GM19025 (cell line): ENCODE results near the gene ADAMTSL2.

Experiments used
- ATAC-seq: cut with Tn5 transposase; IDR thresholded peaks from one replicate; pipeline ENCODE4 v1.9.1; 2021; ENCODE audit warnings: mild to moderate bottlenecking, low read depth, moderate library complexity; ENCODE audit not compliant: unreplicated experiment

Gene ADAMTSL2

DNA sequence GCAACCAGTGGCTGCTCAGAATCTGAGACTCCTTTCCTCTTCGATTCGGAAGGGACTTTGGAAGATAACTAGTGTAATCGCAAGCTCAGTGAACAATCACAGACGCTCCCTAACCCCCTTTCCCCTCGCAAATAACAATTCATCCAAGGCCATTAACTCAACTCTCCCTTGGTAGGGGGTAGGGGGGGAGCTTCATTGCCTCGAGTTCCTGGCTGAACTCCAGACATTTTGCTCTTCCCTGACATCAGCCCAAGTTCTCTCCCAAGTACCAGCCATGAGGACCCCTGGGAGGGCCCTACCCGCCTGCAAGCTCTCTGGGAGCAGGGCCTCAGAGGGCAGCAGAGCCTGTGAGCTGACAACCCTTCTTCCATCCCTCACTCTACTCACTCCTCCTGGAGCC lies 66.2 kb downstream of the ADAMTSL2 start:
- ATAC-seq, result no peak

GRCh38 chr9:133601746-133602145 lies 67.2 kb downstream of the ADAMTSL2 start:
- ATAC-seq, result no peak

GRCh38 chr9:133602277-133602676 lies 67.8 kb downstream of the ADAMTSL2 start:
- no peak for ATAC-seq

GRCh38 chr9:133603135-133603927 lies 68.8 kb downstream of the ADAMTSL2 start:
- ATAC-seq, result no peak

- no peak for ATAC-seq
Measured at GRCh38 chr9:133604214-133604613, 69.7 kb downstream of the ADAMTSL2 start.

GRCh38 chr9:133604856-133605255 lies 70.4 kb downstream of the ADAMTSL2 start:
- no peak for ATAC-seq

DNA sequence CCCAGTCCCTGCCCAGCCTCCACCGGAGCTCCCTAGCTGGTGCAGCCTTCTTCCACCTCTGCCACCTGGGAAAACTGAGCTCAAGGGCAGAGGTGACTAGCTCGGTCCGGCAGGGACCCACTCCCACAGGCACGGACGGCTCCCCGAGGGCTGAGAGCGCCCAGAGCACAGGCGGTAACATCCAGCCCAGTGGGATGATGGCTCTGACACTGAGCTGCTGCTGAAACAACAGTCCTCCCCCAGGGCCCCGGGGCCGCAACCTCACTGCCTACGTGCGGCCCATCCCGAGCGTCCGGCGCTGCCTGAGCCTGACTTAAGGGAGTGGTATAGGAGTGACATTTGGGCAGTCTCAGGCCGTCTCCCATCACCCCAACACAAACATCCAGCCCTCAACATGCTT lies 70.9 kb downstream of the ADAMTSL2 start:
- ATAC-seq, result no peak

- no peak for ATAC-seq
Measured at GRCh38 chr9:133605856-133606707, 71.6 kb downstream of the ADAMTSL2 start.

DNA sequence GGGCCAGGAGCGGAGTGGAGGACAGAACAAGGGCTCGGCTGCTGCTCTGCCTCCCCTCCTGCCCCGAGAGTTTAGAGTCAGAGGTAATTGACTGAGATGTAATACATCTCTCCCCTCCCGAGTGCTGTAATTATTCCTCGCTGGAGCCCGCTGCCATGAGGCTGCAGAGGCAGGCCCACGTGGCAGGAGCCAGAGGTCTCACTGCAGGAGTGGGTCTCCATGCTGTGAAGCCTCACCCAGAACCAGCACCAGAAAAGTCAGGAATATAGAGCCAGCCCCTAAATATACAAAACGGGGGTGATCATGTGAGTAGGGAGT lies 72.2 kb downstream of the ADAMTSL2 start:
- no peak for ATAC-seq

GRCh38 chr9:133607381-133607780 lies 72.9 kb downstream of the ADAMTSL2 start:
- ATAC-seq, result no peak

- no peak for ATAC-seq
Measured at GRCh38 chr9:133607976-133608375, 73.5 kb downstream of the ADAMTSL2 start.

DNA sequence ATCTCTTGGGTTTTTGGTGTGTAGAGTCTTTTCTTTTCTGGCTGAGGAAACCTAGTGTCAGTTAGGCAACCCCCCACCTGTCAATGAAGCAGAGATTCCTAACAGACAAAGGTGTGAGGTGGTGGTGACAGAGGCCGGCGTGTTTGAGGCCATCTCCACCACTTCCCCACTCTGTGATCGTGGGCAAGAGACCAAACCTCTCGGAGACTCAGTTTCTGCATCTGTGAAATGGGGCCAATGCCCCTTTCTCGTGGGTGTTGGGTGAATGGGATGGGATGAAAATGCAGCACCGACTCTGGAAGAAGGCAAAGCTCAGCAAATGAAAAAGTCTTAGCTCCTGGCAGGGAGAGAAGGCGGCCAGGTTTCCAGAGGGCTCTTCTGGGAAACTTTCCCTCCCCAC lies 73.9 kb downstream of the ADAMTSL2 start:
- ATAC-seq, result no peak

DNA sequence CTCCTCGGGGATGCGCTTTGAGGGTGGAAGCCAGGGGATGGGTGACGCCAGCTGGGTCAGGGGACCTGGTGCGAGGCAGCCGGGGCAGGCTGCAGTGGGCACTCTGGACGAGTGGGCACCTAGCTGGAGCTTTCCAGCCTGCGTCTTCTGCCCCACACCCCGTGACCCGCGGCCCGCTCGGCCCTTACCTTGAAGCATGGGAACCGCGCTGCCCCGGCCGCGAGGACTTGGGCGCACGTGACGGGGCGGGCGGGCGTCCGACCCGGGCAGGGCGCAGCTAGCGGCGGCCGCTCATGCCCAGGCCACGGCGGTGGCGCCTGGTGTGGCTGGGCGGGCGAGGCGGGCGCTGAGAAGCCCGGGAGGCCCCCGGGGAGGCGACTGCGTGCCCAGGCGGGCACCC lies 74.4 kb downstream of the ADAMTSL2 start:
- no peak for ATAC-seq

DNA sequence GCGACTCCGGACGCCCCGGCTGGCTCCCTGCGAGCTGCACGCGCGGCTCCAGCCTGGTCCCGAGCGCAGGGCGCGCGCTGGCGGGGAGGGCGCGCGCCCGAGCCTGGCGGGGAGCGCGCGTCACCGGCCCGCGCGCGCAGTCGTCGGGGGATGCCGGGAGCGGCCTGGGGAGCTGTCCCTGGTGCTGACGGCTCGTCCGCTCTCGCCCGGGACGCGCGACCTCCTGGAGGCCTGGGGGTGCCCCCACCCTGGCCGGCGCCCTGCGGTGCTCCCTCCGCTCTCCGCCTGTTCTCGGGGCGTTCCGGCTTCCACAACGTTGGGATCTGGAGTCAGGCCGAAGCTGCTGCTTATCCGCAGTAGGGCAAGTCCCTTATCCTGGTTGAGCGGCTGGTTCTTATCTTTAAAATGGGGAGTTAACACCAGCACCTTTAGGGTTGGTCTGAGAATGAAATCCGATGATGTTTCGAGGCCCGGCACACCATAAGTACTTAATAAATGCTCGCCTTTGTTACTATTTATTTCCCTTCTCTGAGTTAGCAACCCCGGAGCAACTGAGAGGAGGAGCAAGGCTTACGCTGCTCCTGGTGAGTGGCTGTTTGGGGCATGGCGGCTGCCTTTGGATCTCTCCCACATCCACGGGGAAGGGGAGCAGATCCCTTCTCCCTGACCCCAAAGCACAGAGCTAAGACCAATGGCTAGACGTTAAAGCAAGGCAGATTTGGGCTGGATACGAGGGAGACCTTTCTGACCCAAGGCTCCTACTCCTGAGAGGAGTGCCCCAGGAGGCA lies 75.0 kb downstream of the ADAMTSL2 start, which contains the start of gene FAM163B:
TSS of gene FAM163B (minus strand) at position 79 of the 788 bp plus-strand sequence. CDS start 29,166 bp downstream, outside the sequence.
- ATAC-seq, result no peak

- ATAC-seq, result no peak
Measured at GRCh38 chr9:133610845-133611244, 76.3 kb downstream of the ADAMTSL2 start.

- no peak for ATAC-seq
Measured at GRCh38 chr9:133612051-133612450, 77.5 kb downstream of the ADAMTSL2 start.

DNA sequence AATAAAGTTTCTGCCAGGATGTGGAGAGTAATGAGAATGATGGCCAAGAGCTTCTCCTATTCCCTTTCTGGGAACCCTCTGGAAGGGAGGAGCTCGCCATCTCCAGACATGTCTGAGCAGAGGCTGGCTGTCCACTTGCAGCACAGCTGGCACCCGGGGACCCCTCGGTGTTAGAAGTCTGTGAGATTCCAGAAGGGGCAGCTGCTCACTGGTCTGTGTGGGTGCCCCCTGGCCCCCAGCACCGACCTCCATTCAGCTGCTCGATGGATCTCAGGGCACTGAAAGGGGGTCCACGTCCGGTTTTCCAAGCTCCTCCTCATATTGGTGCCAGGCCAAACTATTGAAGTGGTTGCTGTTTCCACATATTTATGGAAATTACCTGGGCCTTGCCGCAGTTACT lies 78.3 kb downstream of the ADAMTSL2 start:
- ATAC-seq, result no peak

DNA sequence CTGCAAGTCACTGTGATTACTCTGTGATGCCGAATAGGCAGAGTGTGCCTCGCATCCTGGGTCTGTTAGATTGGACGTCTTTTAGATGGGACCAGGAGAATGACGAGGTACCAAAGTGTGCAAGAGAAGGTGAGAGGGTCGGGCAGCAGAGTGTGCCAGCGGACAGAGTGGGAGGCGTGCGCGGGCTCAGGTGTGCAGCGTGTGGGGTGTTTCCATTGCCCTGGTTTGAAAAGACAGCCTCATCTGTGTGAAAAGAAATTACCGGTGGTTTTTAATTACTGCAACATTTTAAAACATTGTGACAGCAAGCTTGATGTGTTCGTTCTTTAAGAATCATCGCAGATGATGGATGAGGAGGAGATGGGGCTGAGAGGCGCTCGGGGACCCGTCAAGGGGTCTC lies 78.9 kb downstream of the ADAMTSL2 start:
- no peak for ATAC-seq

DNA sequence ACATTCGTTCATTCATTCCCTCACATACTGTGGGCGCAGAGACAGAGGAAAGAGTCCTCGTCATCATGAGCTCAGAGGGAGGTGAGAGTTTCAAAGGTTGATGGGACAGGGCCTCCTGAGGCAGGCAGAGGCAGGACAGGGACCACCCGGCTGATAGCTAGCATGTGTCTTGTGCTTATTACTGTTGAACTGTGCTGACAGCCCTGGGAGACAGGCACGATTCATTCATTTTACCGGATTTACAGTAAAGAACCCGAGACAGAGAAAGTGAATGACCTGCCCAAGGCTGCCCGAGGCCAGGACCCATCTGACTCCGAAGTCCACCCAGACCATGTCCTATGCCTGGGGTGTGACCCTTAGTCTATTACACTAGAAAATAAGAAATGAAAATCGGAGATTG lies 79.6 kb downstream of the ADAMTSL2 start:
- no peak for ATAC-seq

DNA sequence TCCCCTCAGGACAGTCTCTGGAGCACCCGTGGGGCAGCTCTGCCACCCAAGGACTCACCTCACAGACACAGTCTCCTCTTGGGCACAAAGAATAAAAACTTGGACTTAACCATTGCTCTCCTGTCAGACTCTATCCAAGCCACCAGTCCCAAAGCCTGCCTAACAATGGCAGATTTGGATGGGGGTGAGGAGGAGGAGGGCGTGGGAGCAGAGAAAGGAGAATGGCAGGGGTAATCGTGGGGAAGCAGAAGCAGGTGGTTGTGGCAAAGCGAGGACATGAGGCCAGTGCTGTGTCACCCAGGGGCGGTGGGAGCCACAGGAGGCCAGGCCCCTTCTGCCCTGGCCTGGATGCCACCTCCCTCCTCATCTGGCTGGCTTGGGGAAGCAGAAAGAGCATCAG lies 80.2 kb downstream of the ADAMTSL2 start:
- ATAC-seq, result no peak

GRCh38 chr9:133615186-133615585 lies 80.7 kb downstream of the ADAMTSL2 start:
- ATAC-seq, result no peak
